ENCODE results near the gene ERP44. TPM values are rescaled to one million over a fixed set of nuclear protein-coding genes. Genes with fewer than 3 reads are reported as not detected.

The ERP44 gene
- total RNA-seq, 1 donor from 2014 or later = 27.0 TPM

DNA sequence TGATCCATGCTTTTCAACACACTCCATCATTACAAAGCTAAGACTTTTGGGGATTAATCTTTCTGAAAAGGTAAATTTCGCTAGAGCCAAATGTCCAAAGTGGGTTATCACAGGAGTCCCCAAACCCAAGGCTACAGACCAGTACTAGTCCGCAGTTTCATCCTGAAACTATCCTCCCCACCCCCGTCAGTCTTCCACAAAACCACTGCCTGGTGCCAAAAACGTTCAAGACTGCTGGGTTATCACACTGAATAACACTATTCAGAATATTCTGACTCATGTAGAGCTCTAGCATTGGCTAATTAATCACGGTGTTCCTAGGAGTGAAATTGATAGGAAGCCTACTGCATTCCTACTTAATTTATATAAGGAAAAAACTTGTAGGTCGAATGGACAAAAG, 24.7 kb downstream of the ERP44 start:
- H3K4me3 Mint-ChIP-seq (ENCODE audit: unreplicated experiment) = no peak overlapping the region
- peak overlapping the region; percentile 28 for H3K4me2 ChIP-seq (ENCODE audit: low read length)
- no peaks in the 10 kb centered on the region for H3K27me3 ChIP-seq (ENCODE audit: insufficient read depth, low read length)
- peaks cover 92% of the 10 kb centered on the region for H4K20me1 ChIP-seq (ENCODE audit: insufficient read depth, low read length)
- H3K4me3 ChIP-seq (ENCODE audit: insufficient read depth, low read depth, low read length) = no peak overlapping the region
- DNase-seq (ENCODE audit: low read depth) (peak; percentile 74), FAIRE-seq (no peak)
- no peak overlapping the region for H3K27ac ChIP-seq (ENCODE audit: low read depth, low read length)
- peaks cover 27% of the 10 kb centered on the region for H3K79me2 ChIP-seq (ENCODE audit: insufficient read depth, low read length)
- H3K9me3 Mint-ChIP-seq (ENCODE audit: unreplicated experiment) = no peaks in the 10 kb centered on the region
- H2AFZ ChIP-seq (ENCODE audit: low read depth, low read length) = no peak overlapping the region
- H3K9me3 ChIP-seq (ENCODE audit: insufficient read depth, low read depth, low read length) = no peaks in the 10 kb centered on the region
- no peak overlapping the region for H3K9ac ChIP-seq (ENCODE audit: low read length)
- H3K36me3 ChIP-seq (ENCODE audit: insufficient read depth, low read length) = no peaks in the 10 kb centered on the region
- H3K4me1 ChIP-seq (ENCODE audit: insufficient read depth, low read length) = no peaks in the 10 kb centered on the region
- no peaks in the 10 kb centered on the region for H3K27me3 Mint-ChIP-seq (ENCODE audit: low read depth, unreplicated experiment)
- TF ChIP-seq EZH2 (IDR thresholded peaks at IDR 0.05; ENCODE audit: insufficient read depth, low read length) = no peak
- TF ChIP-seq, protein P1, sequence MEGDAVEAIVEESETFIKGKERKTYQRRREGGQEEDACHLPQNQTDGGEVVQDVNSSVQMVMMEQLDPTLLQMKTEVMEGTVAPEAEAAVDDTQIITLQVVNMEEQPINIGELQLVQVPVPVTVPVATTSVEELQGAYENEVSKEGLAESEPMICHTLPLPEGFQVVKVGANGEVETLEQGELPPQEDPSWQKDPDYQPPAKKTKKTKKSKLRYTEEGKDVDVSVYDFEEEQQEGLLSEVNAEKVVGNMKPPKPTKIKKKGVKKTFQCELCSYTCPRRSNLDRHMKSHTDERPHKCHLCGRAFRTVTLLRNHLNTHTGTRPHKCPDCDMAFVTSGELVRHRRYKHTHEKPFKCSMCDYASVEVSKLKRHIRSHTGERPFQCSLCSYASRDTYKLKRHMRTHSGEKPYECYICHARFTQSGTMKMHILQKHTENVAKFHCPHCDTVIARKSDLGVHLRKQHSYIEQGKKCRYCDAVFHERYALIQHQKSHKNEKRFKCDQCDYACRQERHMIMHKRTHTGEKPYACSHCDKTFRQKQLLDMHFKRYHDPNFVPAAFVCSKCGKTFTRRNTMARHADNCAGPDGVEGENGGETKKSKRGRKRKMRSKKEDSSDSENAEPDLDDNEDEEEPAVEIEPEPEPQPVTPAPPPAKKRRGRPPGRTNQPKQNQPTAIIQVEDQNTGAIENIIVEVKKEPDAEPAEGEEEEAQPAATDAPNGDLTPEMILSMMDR (IDR thresholded peaks at IDR 0.05; ENCODE audit: insufficient read depth, low read depth, low read length) = no peak
- no peak overlapping the region for H3K27ac Mint-ChIP-seq (ENCODE audit: unreplicated experiment)
- H3K36me3 Mint-ChIP-seq (ENCODE audit: low read depth, unreplicated experiment) = no peaks in the 10 kb centered on the region
- peaks cover 21% of the 10 kb centered on the region for H3K4me1 Mint-ChIP-seq (ENCODE audit: low read depth, unreplicated experiment)

GRCh38 chr9:100072805-100073204, 26.0 kb downstream of the ERP44 start:
- no peaks in the 10 kb centered on the region for H3K27me3 Mint-ChIP-seq (ENCODE audit: low read depth, unreplicated experiment)
- TF ChIP-seq EZH2 (IDR thresholded peaks at IDR 0.05; ENCODE audit: insufficient read depth, low read length) = no peak
- TF ChIP-seq, protein P1 (IDR thresholded peaks at IDR 0.05; ENCODE audit: insufficient read depth, low read depth, low read length) = no peak
- Histone ChIP-seq H3K9me3 (ENCODE audit: insufficient read depth, low read depth, low read length) (no peaks in the 10 kb centered on the region), H3K36me3 (ENCODE audit: insufficient read depth, low read length) (no peaks in the 10 kb centered on the region), H3K4me1 (ENCODE audit: insufficient read depth, low read length) (no peaks in the 10 kb centered on the region), H4K20me1 (ENCODE audit: insufficient read depth, low read length) (peaks cover 79% of the 10 kb centered on the region), H3K27ac (ENCODE audit: low read depth, low read length) (no peak overlapping the region), H3K79me2 (ENCODE audit: insufficient read depth, low read length) (peaks cover 27% of the 10 kb centered on the region), H3K4me3 (ENCODE audit: insufficient read depth, low read depth, low read length) (no peak overlapping the region), H2AFZ (ENCODE audit: low read depth, low read length) (no peak overlapping the region), H3K9ac (ENCODE audit: low read length) (no peak overlapping the region), H3K4me2 (ENCODE audit: low read length) (no peak overlapping the region), H3K27me3 (ENCODE audit: insufficient read depth, low read length) (no peaks in the 10 kb centered on the region)
- no peak overlapping the region for H3K4me3 Mint-ChIP-seq (ENCODE audit: unreplicated experiment)
- H3K9me3 Mint-ChIP-seq (ENCODE audit: unreplicated experiment) = no peaks in the 10 kb centered on the region
- H3K27ac Mint-ChIP-seq (ENCODE audit: unreplicated experiment) = no peak overlapping the region
- FAIRE-seq = no peak
- no peak for DNase-seq (ENCODE audit: low read depth)
- peaks cover 19% of the 10 kb centered on the region for H3K4me1 Mint-ChIP-seq (ENCODE audit: low read depth, unreplicated experiment)
- no peaks in the 10 kb centered on the region for H3K36me3 Mint-ChIP-seq (ENCODE audit: low read depth, unreplicated experiment)

GRCh38 chr9:100071271-100071670, 27.5 kb downstream of the ERP44 start:
- Histone ChIP-seq H3K9me3 (ENCODE audit: insufficient read depth, low read depth, low read length) (no peaks in the 10 kb centered on the region), H3K27ac (ENCODE audit: low read depth, low read length) (no peak overlapping the region), H3K4me3 (ENCODE audit: insufficient read depth, low read depth, low read length) (no peak overlapping the region), H4K20me1 (ENCODE audit: insufficient read depth, low read length) (peaks cover 71% of the 10 kb centered on the region), H3K27me3 (ENCODE audit: insufficient read depth, low read length) (no peaks in the 10 kb centered on the region), H3K79me2 (ENCODE audit: insufficient read depth, low read length) (peaks cover 18% of the 10 kb centered on the region), H3K9ac (ENCODE audit: low read length) (no peak overlapping the region), H2AFZ (ENCODE audit: low read depth, low read length) (no peak overlapping the region), H3K36me3 (ENCODE audit: insufficient read depth, low read length) (no peaks in the 10 kb centered on the region), H3K4me1 (ENCODE audit: insufficient read depth, low read length) (no peaks in the 10 kb centered on the region), H3K4me2 (ENCODE audit: low read length) (no peak overlapping the region)
- TF ChIP-seq EZH2 (IDR thresholded peaks at IDR 0.05; ENCODE audit: insufficient read depth, low read length) = no peak
- TF ChIP-seq, protein P1 (IDR thresholded peaks at IDR 0.05; ENCODE audit: insufficient read depth, low read depth, low read length) = no peak
- Mint-ChIP-seq H3K9me3 (ENCODE audit: unreplicated experiment) (peaks cover 6% of the 10 kb centered on the region), H3K4me3 (ENCODE audit: unreplicated experiment) (no peak overlapping the region), H3K27me3 (ENCODE audit: low read depth, unreplicated experiment) (no peaks in the 10 kb centered on the region), H3K4me1 (ENCODE audit: low read depth, unreplicated experiment) (peaks cover 16% of the 10 kb centered on the region), H3K27ac (ENCODE audit: unreplicated experiment) (no peak overlapping the region), H3K36me3 (ENCODE audit: low read depth, unreplicated experiment) (peaks cover 7% of the 10 kb centered on the region)
- DNase-seq (ENCODE audit: low read depth) (no peak), FAIRE-seq (no peak)

All from astrocyte (in vitro differentiated cells and primary cell).